Parathyroid adenoma (tissue), 2 donors: ENCODE measurements around the gene HBS1L.

Source experiments
- H2AFZ ChIP-seq: fragments of 300-600 bp; sonication (generic); one replicate; pipeline ENCODE4 v1.7.0; 2017; ENCODE audit warnings: antibody characterized with exemption, mild to moderate bottlenecking
- H3K27ac ChIP-seq: fragments of 300-600 bp; sonication (generic); one replicate; pipeline ENCODE4 v1.7.0; 2017
- H3K27me3 ChIP-seq: fragments of 300-600 bp; sonication (generic); one replicate; pipeline ENCODE4 v1.7.0; 2017; ENCODE audit warnings: low read length; ENCODE audit not compliant: control insufficient read depth, insufficient read depth
- H3K36me3 ChIP-seq: fragments of 300-600 bp; sonication (generic); one replicate; pipeline ENCODE4 v1.7.0; 2017; ENCODE audit warnings: low read length; ENCODE audit not compliant: control insufficient read depth, insufficient read depth
- H3K4me1 ChIP-seq: fragments of 300-600 bp; sonication (generic); one replicate; pipeline ENCODE4 v1.7.0; 2017; ENCODE audit warnings: control low read depth
- H3K4me2 ChIP-seq: fragments of 300-600 bp; sonication (generic); one replicate; pipeline ENCODE4 v1.7.0; 2017; ENCODE audit warnings: low read length
- H3K4me3 ChIP-seq: fragments of 300-600 bp; sonication (generic); one replicate; pipeline ENCODE4 v1.7.0; 2017; ENCODE audit warnings: low read depth, low read length
- H3K79me2 ChIP-seq: fragments of 300-600 bp; sonication (generic); one replicate; pipeline ENCODE4 v1.7.0; 2017; ENCODE audit warnings: control low read depth
- H3K9ac ChIP-seq: fragments of 300-600 bp; sonication (generic); one replicate; pipeline ENCODE4 v1.7.0; 2017; ENCODE audit warnings: mild to moderate bottlenecking
- H3K9me3 ChIP-seq: fragments of 300-600 bp; sonication (generic); one replicate; pipeline ENCODE4 v1.7.0; 2017; ENCODE audit warnings: low read length; ENCODE audit not compliant: control insufficient read depth
- CTCF ChIP-seq: fragments of 300-600 bp; sonication (generic); IDR thresholded peaks from one replicate; pipeline ENCODE4 v1.7.0; 2017; ENCODE audit warnings: antibody characterized with exemption, mild to moderate bottlenecking
- donor health status: primary hyperparathyroidism.

The HBS1L gene

GRCh38 chr6:135022050-135022697 is 32.4 kb downstream of the HBS1L start:
- Histone ChIP-seq H3K27me3 (no peaks in the 10 kb centered on the region), H3K4me2 (no peak overlapping the region), H2AFZ (no peak overlapping the region), H3K9ac (no peak overlapping the region), H3K9me3 (no peaks in the 10 kb centered on the region), H3K36me3 (no peaks in the 10 kb centered on the region), H3K27ac (no peak overlapping the region), H3K4me3 (no peak overlapping the region), H3K79me2 (peaks cover 2% of the 10 kb centered on the region), H3K4me1 (no peaks in the 10 kb centered on the region)
- TF ChIP-seq CTCF, result no peak

GRCh38 chr6:135021310-135022049 is 33.1 kb downstream of the HBS1L start:
- Histone ChIP-seq H3K79me2 (peaks cover 2% of the 10 kb centered on the region), H3K27me3 (no peaks in the 10 kb centered on the region), H3K9me3 (no peaks in the 10 kb centered on the region), H3K27ac (no peak overlapping the region), H3K36me3 (no peaks in the 10 kb centered on the region), H2AFZ (no peak overlapping the region), H3K4me3 (no peak overlapping the region), H3K9ac (no peak overlapping the region), H3K4me2 (no peak overlapping the region), H3K4me1 (no peaks in the 10 kb centered on the region)
- TF ChIP-seq CTCF, result no peak

GRCh38 chr6:135018941-135019340 is 35.7 kb downstream of the HBS1L start:
- no peaks in the 10 kb centered on the region for H3K9me3 ChIP-seq
- H2AFZ ChIP-seq, result no peak overlapping the region
- H3K4me2 ChIP-seq, result no peak overlapping the region
- no peaks in the 10 kb centered on the region for H3K79me2 ChIP-seq
- peaks cover 5% of the 10 kb centered on the region for H3K4me1 ChIP-seq
- H3K36me3 ChIP-seq, result no peaks in the 10 kb centered on the region
- H3K27me3 ChIP-seq, result no peaks in the 10 kb centered on the region
- no peak for TF ChIP-seq CTCF
- H3K9ac ChIP-seq, result no peak overlapping the region
- no peak overlapping the region for H3K27ac ChIP-seq
- H3K4me3 ChIP-seq, result no peak overlapping the region

GRCh38 chr6:135018052-135018451 is 36.6 kb downstream of the HBS1L start:
- Histone ChIP-seq H3K4me2 (no peak overlapping the region), H3K27me3 (no peaks in the 10 kb centered on the region), H3K9ac (no peak overlapping the region), H3K79me2 (no peaks in the 10 kb centered on the region), H2AFZ (no peak overlapping the region), H3K4me3 (no peak overlapping the region), H3K9me3 (no peaks in the 10 kb centered on the region), H3K4me1 (peaks cover 5% of the 10 kb centered on the region), H3K36me3 (no peaks in the 10 kb centered on the region), H3K27ac (no peak overlapping the region)
- no peak for TF ChIP-seq CTCF
